Urothelium cell line (cell line): ENCODE measurements around the gene RPS28.
"Not testable (repeated sequence)": the region's sequence is repeated elsewhere in the genome, so short reads cannot be mapped to it uniquely, and the experiment has no call there.

Experiments
- DNase-seq: peaks from one replicate; pipeline ENCODE4 v3.0.0; 2011; ENCODE audit warnings: low spot score, mixed read lengths
- FAIRE-seq: peaks from 2 replicates; lab custom pipeline; 2011; peaks lifted over from hg19 to GRCh38; lab: Jason Lieb, UNC

Gene RPS28

DNA sequence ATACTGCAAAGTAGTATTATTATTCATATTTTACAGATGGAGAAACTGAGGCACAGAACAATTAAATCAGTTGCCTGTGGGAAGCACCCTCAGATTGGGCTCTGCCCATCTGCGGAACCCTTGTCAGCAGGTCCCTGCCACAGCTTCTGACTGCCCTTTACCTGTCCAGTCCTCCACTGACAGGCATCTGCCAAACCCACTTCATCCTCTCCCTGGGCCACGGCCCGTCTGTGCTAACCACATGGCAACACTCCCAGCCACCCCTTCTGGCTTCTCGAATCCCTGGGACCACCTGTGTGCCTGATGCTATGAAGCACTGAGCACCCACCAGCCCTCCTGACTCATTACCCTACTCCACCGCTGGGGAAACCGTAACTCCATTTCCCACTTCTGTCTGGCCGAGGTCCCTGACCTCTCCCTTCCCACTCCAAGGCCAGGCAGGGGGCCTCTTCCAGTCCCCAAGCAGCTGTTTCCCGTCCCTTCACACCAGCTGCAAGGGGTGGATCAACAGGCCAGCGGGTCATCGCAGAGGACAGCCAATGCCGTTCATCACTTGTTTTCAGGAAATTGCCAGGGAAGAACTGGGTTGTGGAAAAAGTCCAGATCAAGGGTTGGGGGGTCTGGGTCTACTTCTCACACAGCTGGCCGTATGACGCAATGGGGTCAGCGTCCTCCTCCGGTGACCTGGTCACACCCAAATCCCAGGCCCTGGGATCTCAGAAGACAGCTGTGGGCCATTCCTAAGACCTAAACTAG lies 19.2 kb downstream of the RPS28 start:
- DNase-seq (no peak), FAIRE-seq (no peak)

- FAIRE-seq = not testable (repeated sequence)
These were observed 20.2 kb downstream of the RPS28 start for GRCh38 chr19:8341504-8341903.

GRCh38 chr19:8342316-8342683 lies 21.0 kb downstream of the RPS28 start:
- no peak for DNase-seq
- FAIRE-seq = no peak

More at GRCh38 chr19:8341504-8341903, 20.2 kb downstream of the RPS28 start:
- not testable (repeated sequence) for DNase-seq

GRCh38 chr19:8342684-8343482 lies 21.6 kb downstream of the RPS28 start, which contains the start of gene KANK3:
KANK3 (minus strand) TSS chr19:8343262; CDS start chr19:8337828, 5,434 bp downstream.
- DNase-seq (peak; percentile 96), FAIRE-seq (no peak)

DNA sequence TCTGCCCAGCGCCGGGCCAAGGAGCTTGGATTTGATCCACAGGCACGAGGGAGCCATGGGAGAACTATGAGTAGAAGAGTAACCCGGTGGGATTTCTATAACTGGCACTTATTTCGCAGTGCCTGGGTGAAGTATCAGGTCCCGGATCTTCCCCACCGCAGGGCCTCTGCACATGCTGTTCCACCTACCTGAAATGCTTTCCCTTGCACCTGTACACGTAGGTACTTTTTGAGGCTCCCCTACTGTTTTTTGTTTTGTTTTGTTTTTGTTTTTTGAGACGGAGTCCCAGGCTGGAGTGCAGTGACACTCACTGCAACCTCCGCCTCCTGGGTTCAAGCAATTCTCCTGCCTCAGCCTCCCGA lies 22.2 kb downstream of the RPS28 start:
- no peak for DNase-seq
- FAIRE-seq = no peak

- not testable (repeated sequence) for DNase-seq, FAIRE-seq
These were observed 28.5 kb downstream of the RPS28 start for GRCh38 chr19:8349629-8350372.

- FAIRE-seq (no peak), DNase-seq (no peak)
These were observed 31.0 kb downstream of the RPS28 start for GRCh38 chr19:8352134-8352827.

DNA sequence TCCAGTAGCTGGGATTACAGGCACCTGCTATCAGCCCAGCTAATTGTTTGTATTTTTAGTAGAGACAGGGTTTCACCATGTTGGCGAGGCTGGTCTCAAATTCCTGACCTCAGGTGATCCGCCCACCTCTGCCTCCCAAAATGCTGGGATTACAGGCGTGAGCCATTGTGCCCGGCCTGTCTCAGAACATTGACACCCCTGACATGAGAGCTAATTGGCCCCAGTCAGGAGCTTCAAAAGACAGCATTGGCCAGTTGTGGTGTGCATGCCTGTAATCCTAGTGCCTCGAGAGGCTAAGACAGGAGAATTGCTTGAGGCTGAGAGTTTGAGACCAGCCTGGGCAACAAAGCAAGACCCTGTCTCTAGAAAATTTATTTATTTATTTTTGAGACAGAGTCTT lies 31.5 kb downstream of the RPS28 start:
- not testable (repeated sequence) for FAIRE-seq

DNA sequence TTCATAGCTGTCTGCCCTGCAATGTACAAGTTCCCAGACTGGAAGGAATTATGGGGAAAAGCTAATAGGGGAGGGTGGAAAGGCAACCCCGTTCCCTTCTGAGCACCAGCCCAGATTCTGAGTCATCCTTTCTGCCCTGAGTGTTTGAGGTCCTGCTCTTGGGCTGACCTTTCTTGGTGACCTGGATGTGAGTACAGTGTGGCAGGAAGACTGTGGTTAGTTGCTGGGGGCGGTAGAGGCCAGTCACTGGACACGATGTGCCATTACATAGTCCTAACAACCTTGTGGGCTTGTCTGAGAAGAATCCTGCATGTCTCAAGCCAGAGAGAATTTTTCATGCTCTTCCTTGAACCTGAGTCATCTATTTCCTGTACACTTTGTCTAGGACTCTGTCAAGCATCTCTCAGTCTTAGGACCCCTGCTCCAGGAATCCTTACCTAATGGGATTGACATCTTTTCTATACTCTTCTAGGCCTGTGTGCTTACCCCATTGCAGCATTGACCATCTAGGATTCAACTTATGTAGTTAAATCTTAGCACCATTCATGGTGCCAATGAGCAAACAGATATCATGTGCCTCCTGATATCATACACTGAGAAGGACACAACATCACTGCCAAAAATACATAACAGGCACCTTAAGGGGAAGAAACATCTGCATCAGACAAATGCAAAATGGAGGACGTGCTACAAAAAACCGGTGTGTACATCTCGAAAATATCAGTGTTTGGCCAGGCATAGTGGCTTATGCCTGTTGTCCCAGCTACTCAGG lies 34.5 kb downstream of the RPS28 start:
- DNase-seq = peak; percentile 63
- no peak for FAIRE-seq

More for the DNA sequence above, 31.5 kb downstream of the RPS28 start:
- DNase-seq = not testable (repeated sequence)

- no peak for FAIRE-seq
- DNase-seq = no peak
These were observed 35.8 kb downstream of the RPS28 start for GRCh38 chr19:8357007-8357521.

DNA sequence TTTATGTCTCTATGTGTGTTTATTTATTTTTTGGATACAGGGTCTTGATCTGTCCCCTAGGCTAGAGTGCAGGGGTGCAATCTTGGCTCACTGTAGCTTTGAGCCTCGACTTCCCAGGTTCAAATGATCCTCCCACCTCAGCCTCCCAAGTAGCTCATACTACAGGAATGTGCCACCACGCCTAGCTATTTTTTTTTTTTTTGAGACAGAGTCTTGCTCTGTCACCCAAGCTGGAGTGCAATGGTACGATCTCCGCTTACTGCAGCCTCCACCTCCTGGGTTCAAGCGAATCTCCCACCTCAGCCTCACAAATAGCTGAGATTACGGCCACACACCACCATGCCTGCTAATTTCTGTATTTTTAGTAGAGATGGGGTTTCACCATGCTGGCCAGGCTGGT lies 37.7 kb downstream of the RPS28 start:
- DNase-seq = no peak
- FAIRE-seq = no peak

DNA sequence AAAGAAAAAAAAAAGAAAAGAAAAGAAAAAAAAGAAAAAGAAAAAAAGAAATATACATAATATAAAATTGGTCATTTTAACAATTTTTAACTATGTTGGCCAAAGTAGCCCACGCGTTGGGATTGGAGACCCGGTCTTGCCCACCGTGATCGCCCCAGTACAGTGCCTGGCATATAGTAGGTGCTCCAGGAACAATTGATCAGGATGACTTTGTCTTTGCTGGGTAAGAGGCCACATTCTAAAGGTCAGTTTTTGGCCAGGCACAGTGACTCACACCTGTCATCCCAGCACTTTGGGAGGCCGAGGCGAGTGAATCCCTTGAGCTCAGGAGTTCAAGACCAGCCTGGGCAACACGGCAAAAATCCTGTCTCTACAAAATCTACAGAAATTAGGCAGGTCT lies 38.9 kb downstream of the RPS28 start:
- FAIRE-seq (no peak), DNase-seq (no peak)

GRCh38 chr19:8361921-8362793 lies 40.9 kb downstream of the RPS28 start:
- DNase-seq (peak; percentile 87), FAIRE-seq (peak; percentile 50)

- no peak for FAIRE-seq
- no peak for DNase-seq
These were observed 42.8 kb downstream of the RPS28 start, which contains the start of gene ANGPTL4 for GRCh38 chr19:8363803-8364771. ANGPTL4 (plus strand) TSS chr19:8364155; CDS start chr19:8364322, 167 bp downstream.

DNA sequence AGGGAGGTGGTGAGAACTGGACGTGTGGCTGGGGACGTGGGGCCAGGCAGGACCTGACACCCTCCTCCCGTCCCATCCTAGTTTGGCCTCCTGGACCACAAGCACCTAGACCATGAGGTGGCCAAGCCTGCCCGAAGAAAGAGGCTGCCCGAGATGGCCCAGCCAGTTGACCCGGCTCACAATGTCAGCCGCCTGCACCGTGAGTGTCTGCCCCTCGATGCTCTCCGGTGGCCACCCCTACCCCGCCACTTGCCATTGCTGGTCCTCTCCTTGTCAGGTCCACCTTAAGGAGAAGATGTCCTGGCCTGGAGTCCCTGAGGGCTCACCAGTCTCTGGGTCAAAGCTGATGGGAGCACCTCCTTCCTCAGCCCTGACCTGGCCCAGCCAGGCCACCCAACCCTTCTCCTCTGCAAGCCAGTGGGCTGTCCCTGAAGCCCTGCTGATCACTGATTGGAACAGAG lies 44.9 kb downstream of the RPS28 start:
- no peak for DNase-seq
- no peak for FAIRE-seq

GRCh38 chr19:8366961-8367326 lies 45.6 kb downstream of the RPS28 start:
- no peak for FAIRE-seq
- no peak for DNase-seq

- DNase-seq = peak; percentile 88
- FAIRE-seq = no peak
These were observed 46.2 kb downstream of the RPS28 start for GRCh38 chr19:8367327-8368001.
